Central memory CD4-positive, alpha-beta T cell (primary cell): ENCODE results near the gene IL1RN.

ENCODE experiments used
- DNase-seq: peaks from one replicate; pipeline ENCODE4 v3.0.0; 2022

IL1RN gene

GRCh38 chr2:113157118-113157896 lies 29.9 kb downstream of the IL1RN start:
- peak; percentile 33 for DNase-seq

DNA sequence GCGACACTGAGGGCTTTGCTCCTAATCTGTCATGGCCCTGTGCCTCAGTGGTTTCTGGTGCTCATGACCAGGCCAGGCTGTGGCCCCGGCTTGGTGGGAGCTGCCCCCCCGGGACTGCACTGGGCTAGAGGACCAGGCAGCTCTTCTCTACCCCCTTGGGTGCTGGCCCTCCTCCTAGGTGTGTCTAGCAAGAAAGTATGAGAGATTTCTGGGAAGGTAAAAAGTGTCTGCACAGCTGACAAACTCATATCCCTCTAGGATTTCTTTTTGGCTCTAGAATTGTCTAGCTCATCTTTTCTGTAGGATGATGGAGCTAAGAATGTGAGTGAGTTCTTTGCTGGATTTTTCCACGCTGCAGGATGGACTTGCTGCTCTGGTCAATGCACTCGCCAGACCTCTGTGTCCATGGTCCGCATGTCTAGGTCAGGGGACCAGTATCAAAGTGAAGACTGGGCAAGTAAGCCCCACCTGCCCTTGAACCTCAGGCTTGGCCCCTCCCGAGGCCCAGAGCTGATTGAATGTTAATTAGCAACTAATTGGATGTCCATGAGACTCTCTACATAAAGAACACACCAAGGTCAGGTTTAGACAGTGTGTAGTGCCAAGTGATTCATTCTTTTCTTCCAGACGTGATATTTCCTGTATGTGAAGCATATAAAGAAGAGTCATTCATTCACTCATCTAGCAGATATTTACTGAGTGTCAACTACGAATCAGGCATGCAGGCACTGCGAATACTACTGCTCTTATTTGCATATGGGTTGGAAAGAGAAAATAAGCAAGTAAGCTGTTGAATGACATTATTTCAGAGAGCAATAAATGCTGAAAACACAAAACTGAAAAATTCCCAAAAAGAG lies 30.7 kb downstream of the IL1RN start:
- DNase-seq, result no peak

DNA sequence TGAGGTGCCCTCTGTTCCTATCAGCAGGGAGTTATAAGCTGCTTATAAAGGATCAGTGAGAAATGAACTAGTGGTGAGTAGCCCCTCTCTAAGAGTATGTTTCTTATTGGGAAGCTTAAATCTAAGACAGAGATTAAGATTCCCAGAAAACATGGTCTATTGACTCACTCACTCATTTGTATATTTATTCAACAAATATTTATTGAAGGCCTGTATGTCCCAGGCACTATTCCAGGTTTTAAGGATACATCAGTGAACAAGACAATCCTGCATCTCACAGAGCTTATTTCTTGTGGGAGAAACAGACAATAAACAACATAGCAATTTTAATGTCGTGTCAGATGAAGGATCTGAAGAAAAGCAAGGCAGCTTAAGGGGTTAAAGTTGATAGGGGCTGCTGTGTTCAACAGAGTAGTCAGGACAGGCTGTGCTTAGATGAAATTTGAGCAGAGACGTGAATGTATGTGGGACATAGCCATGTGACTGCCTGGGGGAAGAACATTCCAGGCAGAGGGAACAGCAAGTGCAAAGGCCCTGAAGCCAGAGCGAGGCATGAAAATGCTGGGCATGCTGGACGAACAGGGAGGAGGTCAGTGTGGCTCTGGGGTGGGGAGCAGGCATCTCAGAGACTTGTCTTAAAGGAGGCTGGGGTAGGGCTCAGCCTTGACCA lies 31.6 kb downstream of the IL1RN start:
- DNase-seq, result no peak

DNA sequence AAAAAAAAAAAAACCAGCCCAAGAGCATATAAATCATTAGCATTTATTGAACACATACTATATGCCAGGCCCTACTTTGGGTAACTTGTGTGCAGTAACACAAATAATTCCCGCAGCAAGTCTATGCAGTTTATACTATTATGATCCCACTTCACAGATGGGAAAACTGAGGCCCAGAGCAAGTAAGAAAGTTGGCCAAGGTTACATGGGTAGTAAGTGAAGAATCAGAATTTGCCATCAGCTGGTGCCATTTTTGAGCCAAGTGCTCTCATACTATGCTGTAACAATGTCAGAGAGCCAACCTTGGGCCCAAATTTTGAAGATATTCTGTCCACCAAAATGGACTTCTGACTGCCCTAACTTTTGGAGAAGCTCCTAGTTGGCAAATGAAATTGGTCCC lies 32.9 kb downstream of the IL1RN start:
- no peak for DNase-seq

- no peak for DNase-seq
Observed at GRCh38 chr2:113160962-113161361, 33.6 kb downstream of the IL1RN start.

DNA sequence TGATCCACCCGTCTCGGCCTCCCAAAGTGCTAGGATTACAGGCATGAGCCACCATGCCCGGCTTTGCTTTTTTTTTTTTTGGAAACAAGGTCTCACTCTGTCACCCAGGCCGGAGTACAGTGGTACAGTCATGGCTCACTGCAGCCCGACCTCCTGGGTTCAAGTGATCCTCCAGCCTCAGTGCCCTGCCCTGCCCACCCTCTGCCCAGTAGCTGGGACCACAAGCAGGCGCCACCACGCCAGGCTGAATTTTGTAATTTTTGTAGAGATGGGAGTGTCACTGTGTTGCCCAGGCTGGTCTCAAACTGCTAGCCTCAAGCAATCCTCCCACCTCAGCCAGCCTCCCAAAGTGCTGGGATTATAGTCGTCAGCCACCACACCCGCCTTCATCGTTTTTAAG lies 34.8 kb downstream of the IL1RN start:
- DNase-seq, result no peak

- no peak for DNase-seq
Observed at GRCh38 chr2:113162869-113163268, 35.5 kb downstream of the IL1RN start.

- DNase-seq, result no peak
Observed at GRCh38 chr2:113164215-113164929, 37.0 kb downstream of the IL1RN start.

GRCh38 chr2:113164930-113165585 lies 37.7 kb downstream of the IL1RN start:
- DNase-seq, result no peak

DNA sequence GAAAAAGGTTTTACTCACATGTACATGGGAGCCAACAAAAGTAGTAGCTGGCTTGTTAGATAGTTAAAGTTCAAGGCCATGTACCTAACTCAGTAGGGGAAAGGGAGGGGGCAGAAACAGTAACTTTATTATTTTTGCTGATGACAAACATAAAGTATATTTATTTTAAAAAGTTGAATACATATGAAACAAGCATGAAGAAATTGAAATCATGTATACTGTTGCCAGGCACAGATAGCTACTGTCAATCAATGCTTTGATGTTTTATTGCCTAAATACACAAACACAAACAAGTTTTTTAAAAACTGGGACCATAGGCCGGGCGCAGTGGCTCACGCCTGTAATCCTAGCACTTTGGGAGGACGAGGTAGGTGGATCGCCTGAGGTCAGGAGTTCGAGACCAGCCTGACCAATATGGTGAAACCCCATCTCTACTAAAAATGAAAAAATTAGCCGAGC lies 38.8 kb downstream of the IL1RN start:
- no peak for DNase-seq

DNA sequence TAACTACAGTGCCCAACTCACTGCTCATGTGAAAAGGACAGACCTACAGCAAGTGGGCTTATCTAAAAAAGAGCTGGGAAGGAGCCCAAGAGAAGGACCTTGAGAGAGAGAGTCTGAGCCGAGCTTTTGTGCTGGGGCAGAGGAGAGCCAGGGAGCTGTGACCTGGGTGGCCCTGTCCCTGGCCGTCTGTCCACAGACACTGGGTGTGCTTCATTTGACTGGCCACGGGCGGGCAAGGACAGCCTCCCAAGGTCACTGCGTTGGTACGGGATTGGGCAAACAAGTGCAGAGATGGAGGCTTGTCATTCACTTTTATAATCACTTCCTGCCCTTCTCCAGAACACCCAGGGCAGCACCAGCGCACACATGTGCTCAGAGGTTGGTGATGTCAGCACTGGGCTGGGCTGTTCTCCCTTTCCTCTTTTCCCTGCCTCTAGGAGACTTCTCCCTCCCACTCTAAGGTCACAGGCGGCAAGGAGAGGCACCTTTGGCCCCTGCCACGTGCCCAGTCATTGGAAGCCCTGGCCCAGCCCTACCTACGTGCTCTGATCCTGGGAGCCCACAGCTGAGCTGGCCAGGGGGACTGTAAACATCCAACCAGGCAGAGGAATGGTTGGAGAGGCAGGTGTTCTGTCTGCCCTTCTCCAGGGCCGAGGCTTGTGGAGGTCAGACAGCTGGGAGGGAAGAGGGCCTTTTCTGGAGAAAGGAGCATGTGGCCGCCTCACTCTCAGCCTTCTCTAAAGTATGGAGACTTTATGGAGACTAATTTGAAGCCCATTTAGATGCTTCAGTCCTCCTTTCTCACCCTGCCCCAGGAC lies 39.9 kb downstream of the IL1RN start:
- DNase-seq, result peak; percentile 30

GRCh38 chr2:113167962-113168340 lies 40.6 kb downstream of the IL1RN start:
- DNase-seq, result no peak

DNA sequence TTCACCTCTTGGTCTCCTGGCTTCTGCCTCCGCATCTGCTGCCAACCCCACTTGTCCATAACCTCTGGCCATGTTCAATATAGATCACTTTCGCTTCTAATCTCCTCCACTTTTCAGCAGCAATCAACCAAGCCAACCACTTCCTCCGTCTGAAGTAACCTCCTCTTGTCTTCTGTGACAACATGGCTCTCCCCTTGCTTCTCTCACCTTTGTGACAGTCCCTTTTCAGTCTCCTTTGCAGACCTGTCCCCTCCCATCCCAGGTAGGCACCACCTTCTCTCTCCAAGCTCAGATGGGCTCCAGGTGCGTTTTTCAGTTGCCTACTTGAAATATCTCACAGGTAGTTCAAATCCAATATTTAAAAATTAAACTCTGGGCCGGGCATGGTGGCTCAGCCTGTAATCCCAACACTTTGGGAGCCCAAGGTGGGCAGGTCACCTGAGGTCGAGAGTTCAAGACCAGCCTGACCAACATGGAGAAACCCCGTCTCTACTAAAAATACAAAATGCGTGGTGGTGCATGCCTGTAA lies 41.7 kb downstream of the IL1RN start:
- DNase-seq, result peak; percentile 61

GRCh38 chr2:113169586-113169985 lies 42.2 kb downstream of the IL1RN start:
- no peak for DNase-seq

DNA sequence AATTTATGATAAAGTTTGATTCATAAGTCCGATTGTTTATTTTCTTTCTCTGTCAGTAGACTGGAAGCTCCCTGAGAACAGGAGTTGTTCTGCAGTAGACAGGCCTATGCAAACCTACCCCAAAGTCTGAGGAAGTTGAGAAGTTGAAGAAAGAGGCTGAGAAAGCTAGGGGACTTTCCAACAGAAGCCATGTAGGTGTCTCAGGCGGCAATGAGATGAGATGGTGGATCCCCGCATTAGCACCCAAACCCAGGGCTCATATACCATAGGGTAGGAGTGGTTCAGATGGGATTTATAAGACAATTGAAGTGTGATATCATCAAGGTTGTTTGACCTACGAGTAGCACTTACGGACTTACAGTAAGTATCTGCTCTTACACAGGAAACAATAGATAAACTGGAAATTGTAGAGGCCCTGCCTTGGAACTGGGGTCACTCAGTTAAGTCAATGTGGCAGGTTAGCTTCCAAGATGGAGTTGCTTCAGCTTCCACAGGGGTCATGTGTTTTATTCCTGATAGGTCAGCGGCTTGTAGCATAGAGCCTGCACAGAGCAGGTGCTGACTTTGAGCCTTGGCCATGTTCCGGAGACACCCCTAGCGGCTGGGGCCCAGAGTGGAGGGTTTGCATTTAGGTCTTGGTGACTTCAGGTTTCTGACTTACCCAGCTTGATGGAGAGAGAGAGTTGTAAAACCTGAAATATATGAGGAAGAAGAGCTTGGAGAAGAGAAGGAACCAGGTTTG lies 44.1 kb downstream of the IL1RN start:
- no peak for DNase-seq

DNA sequence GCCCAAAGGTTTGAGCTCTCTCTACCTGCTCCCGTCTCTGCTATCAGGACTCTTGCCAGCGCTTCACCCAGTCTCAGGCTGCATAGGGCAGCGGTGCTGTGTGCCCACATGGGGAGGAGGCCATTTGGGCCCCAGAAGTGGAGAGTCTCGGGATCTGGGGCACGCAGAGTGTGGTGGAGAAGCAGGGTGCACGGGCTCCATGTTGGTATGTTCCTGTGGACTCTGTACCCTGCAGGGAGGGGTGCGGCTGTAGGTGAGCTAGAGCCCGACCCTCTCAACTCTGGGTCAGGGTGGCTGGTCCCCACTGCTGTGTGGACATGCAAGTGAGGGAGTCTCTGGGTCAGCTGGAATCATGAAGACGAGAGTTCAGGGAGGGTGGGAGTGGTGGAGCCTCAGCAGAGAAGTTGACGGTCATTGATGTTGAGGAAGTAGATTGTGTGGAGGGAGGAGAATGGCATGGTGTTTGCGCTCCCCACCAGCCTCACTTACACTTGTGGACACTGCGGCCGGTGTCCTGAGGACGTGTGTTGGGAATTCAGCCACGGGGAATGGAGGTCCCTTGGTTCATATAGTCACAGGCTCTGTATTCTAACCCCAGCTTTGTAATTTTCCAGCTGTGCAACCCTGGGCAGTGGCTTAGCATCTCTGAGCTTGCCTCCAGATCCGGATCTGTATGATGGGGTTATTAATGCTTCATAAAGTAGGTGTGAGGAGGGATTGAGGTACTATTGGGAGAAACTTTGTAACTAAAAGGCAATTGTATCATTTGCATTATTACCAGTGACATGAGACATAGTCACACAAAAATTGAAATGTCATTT lies 45.5 kb downstream of the IL1RN start:
- no peak for DNase-seq

GRCh38 chr2:113173542-113174375 lies 46.4 kb downstream of the IL1RN start, which contains the start of gene PSD4:
Gene PSD4 (plus strand): TSS chr2:113173971. CDS start chr2:113182457, 8,486 bp downstream.
- DNase-seq, result peak; percentile 92

DNA sequence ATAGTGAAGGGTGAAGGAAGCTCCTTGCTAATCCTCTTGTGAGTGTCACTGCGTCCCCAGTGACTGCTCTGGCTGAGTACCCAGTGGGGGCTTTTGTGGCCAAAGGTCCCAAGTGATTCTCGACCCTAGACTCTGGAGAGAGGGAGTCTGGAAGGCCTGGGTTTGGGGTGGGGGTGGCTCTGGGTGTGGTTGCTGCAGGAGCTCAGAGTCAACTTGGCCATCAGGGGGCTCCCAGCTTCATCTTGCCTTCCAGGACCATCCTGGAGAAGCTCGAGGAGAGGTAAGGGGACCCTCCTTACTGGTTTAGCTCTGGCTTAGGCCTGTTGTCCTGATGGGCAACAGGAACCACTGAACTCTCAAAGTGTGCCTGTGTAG lies 47.0 kb downstream of the IL1RN start:
- DNase-seq, result no peak
